OCI-LY1 (cell line): ENCODE results near the gene VWA5B1.

Experiments
- H2AFZ ChIP-seq: fragments of 200-600 bp; sonication (generic), shearing (Covaris generic); 2 replicates; pipeline ENCODE4 v1.6.0; 2014; ENCODE audit warnings: antibody characterized with exemption, mild to moderate bottlenecking, low read length
- H3F3A ChIP-seq: fragments of 200-600 bp; sonication (generic), shearing (Covaris generic); 2 replicates; pipeline ENCODE4 v1.6.0; 2014; ENCODE audit warnings: mild to moderate bottlenecking, antibody characterized with exemption, low read length, moderate library complexity; ENCODE audit not compliant: insufficient read depth
- H3K27ac ChIP-seq: fragments of 200-600 bp; sonication (generic); 2 replicates; pipeline ENCODE4 v1.5.1; 2014; ENCODE audit warnings: low read length, mixed run types, mild to moderate bottlenecking, low read depth; ENCODE audit not compliant: poor library complexity, severe bottlenecking
- H3K27me3 ChIP-seq: fragments of 200-600 bp; sonication (generic); 2 replicates; pipeline ENCODE4 v1.6.0; 2014; ENCODE audit warnings: antibody characterized with exemption, mild to moderate bottlenecking, low read length, moderate library complexity; ENCODE audit not compliant: insufficient read depth
- H3K36me3 ChIP-seq: fragments of 200-600 bp; sonication (generic); 2 replicates; pipeline ENCODE4 v1.6.1; 2014; ENCODE audit warnings: mild to moderate bottlenecking, antibody characterized with exemption, low read length, moderate library complexity, mixed read lengths; ENCODE audit not compliant: insufficient read depth
- H3K4me1 ChIP-seq: fragments of 200-600 bp; sonication (generic); 2 replicates; pipeline ENCODE4 v1.5.1; 2014; ENCODE audit warnings: mild to moderate bottlenecking, low read length, moderate library complexity; ENCODE audit not compliant: insufficient read depth, severe bottlenecking
- H3K4me2 ChIP-seq: fragments of 200-600 bp; sonication (generic), shearing (Covaris generic); 2 replicates; pipeline ENCODE4 v1.6.1; 2014; ENCODE audit warnings: low read length
- H3K4me3 ChIP-seq: fragments of 200-600 bp; sonication (generic); 2 replicates; pipeline ENCODE4 v1.5.1; 2014; ENCODE audit warnings: low read length, low read depth, mild to moderate bottlenecking, mixed read lengths; ENCODE audit not compliant: poor library complexity, severe bottlenecking
- H3K79me2 ChIP-seq: fragments of 200-600 bp; shearing (Covaris generic); 2 replicates; pipeline ENCODE4 v1.6.1; 2016; ENCODE audit warnings: mixed run types, low read length, mixed read lengths; ENCODE audit not compliant: insufficient read depth
- H3K9ac ChIP-seq: fragments of 200-600 bp; sonication (generic), shearing (Covaris generic); 2 replicates; pipeline ENCODE4 v1.6.1; 2014; ENCODE audit warnings: mild to moderate bottlenecking, low read length, mixed read lengths
- H3K9me2 ChIP-seq: fragments of 200-600 bp; sonication (generic), shearing (Covaris generic); 2 replicates; pipeline ENCODE4 v1.6.1; 2014; ENCODE audit warnings: low read depth, mild to moderate bottlenecking, low read length, mixed read lengths
- H3K9me3 ChIP-seq: fragments of 200-600 bp; shearing (Covaris generic); 2 replicates; pipeline ENCODE4 v1.6.1; 2014; ENCODE audit warnings: low read length, mixed read lengths
- H4K20me1 ChIP-seq: fragments of 200-600 bp; sonication (generic), shearing (Covaris generic); 2 replicates; pipeline ENCODE4 v1.6.0; 2016; ENCODE audit warnings: mild to moderate bottlenecking, low read length; ENCODE audit not compliant: insufficient read depth
- EZH2 ChIP-seq: fragments of 200-600 bp; sonication (generic), shearing (Covaris generic); IDR thresholded peaks from 2 replicates; pipeline ENCODE4 v1.8.0; 2017; ENCODE audit warnings: borderline replicate concordance, mixed run types, mild to moderate bottlenecking, antibody characterized with exemption, low read length, moderate library complexity, mixed read lengths
- TF ChIP-seq, protein P1 (sequence below): fragments of 200-600 bp; sonication (generic), shearing (Covaris generic); IDR thresholded peaks from 2 replicates; pipeline ENCODE4 v1.5.1; 2017; ENCODE audit warnings: mild to moderate bottlenecking, antibody characterized with exemption, low read length, moderate library complexity, mixed read lengths

Gene VWA5B1

GRCh38 chr1:20301463-20302107 lies 10.9 kb downstream of the VWA5B1 start:
- H3K4me2 ChIP-seq, result no peak overlapping the region
- H3K27me3 ChIP-seq, result no peaks in the 10 kb centered on the region

DNA sequence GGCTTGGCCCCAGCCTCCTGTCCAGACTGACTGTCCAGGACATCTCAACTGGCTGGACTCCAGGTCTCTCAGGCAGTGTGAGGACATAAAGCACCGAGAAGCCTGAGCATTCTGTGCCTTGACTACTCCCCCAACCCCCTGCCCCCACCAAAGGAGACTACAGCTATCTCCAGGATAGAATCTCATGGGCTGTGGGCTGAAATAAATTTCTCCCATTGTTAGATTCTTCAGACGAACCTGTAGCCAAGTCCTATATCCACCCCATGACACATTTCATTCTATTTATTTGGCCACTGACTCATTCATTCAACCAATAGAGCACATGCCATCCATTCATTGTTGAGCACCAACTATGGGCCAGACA lies 11.4 kb downstream of the VWA5B1 start:
- Histone ChIP-seq H3F3A (no peaks in the 10 kb centered on the region), H3K9me3 (no peaks in the 10 kb centered on the region), H3K27me3 (no peaks in the 10 kb centered on the region), H3K4me1 (no peaks in the 10 kb centered on the region), H3K79me2 (no peaks in the 10 kb centered on the region), H4K20me1 (no peaks in the 10 kb centered on the region), H2AFZ (no peak overlapping the region), H3K4me2 (no peak overlapping the region), H3K36me3 (no peaks in the 10 kb centered on the region), H3K9ac (no peak overlapping the region), H3K9me2 (no peaks in the 10 kb centered on the region), H3K27ac (no peak overlapping the region), H3K4me3 (no peak overlapping the region)
- TF ChIP-seq EZH2, result no peak
- TF ChIP-seq, protein P1, sequence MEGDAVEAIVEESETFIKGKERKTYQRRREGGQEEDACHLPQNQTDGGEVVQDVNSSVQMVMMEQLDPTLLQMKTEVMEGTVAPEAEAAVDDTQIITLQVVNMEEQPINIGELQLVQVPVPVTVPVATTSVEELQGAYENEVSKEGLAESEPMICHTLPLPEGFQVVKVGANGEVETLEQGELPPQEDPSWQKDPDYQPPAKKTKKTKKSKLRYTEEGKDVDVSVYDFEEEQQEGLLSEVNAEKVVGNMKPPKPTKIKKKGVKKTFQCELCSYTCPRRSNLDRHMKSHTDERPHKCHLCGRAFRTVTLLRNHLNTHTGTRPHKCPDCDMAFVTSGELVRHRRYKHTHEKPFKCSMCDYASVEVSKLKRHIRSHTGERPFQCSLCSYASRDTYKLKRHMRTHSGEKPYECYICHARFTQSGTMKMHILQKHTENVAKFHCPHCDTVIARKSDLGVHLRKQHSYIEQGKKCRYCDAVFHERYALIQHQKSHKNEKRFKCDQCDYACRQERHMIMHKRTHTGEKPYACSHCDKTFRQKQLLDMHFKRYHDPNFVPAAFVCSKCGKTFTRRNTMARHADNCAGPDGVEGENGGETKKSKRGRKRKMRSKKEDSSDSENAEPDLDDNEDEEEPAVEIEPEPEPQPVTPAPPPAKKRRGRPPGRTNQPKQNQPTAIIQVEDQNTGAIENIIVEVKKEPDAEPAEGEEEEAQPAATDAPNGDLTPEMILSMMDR, result no peak

More at GRCh38 chr1:20301463-20302107, 10.9 kb downstream of the VWA5B1 start:
- TF ChIP-seq, protein P1, result no peak
- TF ChIP-seq EZH2, result no peak
- Histone ChIP-seq H3K9me2 (no peaks in the 10 kb centered on the region), H4K20me1 (no peaks in the 10 kb centered on the region), H3K9ac (no peak overlapping the region), H3K36me3 (no peaks in the 10 kb centered on the region), H3K9me3 (no peaks in the 10 kb centered on the region), H3K27ac (no peak overlapping the region), H3K79me2 (no peaks in the 10 kb centered on the region), H3K4me1 (no peaks in the 10 kb centered on the region), H3K4me3 (no peak overlapping the region), H3F3A (no peaks in the 10 kb centered on the region), H2AFZ (no peak overlapping the region)

- Histone ChIP-seq H3K9ac (no peak overlapping the region), H3K4me3 (no peak overlapping the region), H3K9me3 (no peaks in the 10 kb centered on the region), H3K27ac (no peak overlapping the region), H3K27me3 (no peaks in the 10 kb centered on the region), H3K9me2 (no peaks in the 10 kb centered on the region), H3K4me2 (no peak overlapping the region), H3K4me1 (no peaks in the 10 kb centered on the region), H2AFZ (no peak overlapping the region), H3F3A (no peaks in the 10 kb centered on the region), H3K36me3 (no peaks in the 10 kb centered on the region), H3K79me2 (no peaks in the 10 kb centered on the region), H4K20me1 (no peaks in the 10 kb centered on the region)
- TF ChIP-seq, protein P1, result no peak
- TF ChIP-seq EZH2, result no peak
Measured at GRCh38 chr1:20307026-20307425, 16.4 kb downstream of the VWA5B1 start.
